Mammary epithelial cell (primary cell): ENCODE measurements around the gene BOLA3.

Experiments
- CTCF ChIP-seq, 2 donors: IDR thresholded peaks in 1 of 2; conservative IDR thresholded peaks in 1 of 2; 2 replicates each; pipeline ENCODE4 v1.5.1; 2011 to 2012; ENCODE audit warnings: inconsistent platforms in 2 of 2, low read length in 2 of 2, mild to moderate bottlenecking in 2 of 2, control low read depth in 1 of 2, low read depth in 1 of 2; ENCODE audit not compliant: insufficient read depth in 1 of 2; ENCODE audit errors: extremely low read depth in 1 of 2
- EZH2 ChIP-seq: IDR thresholded peaks from 2 replicates; pipeline ENCODE4 v1.6.1; 2012; ENCODE audit warnings: low read length, inconsistent platforms, borderline replicate concordance

DNA sequence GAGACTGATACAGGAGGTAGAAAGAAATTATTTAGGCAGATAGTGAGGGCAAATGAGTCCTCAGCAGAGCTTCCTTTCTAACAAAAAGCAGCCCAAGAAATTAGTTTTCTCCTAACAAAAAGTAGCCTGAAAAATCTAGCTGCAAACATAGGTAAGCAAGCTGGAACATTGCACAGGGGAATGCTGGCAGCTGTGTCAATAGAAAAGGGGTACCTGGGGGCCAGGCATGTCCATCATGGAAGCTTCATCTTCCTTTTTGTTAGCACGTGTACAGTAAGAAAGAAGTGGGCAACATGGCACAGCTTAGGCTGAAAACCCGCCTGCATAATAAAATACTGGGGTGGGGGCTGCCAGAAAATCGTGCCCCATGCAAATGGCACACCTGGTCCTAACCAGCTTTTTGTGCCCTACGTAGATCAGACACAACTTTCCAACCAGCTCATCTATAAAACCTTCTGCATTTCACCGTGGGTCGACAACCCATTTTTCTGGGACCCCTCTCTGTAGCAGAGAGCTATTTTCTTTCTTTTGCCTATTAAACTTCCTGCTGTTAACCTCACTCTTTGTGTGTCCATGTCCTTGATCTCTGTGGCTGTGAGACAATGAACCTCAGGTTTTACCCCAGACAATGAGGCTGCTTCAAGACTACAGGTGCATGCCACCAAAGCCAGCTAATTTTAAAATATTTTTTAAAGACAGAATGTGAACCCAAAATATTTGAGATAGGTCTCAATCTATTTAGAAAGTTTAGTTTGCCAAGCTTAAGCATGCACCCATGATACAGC is 44.1 kb upstream of the BOLA3 start:
- no peak for TF ChIP-seq CTCF (conservative IDR thresholded peaks at IDR 0.05 in 1 of 2, IDR thresholded peaks at IDR 0.05 in 1 of 2; ENCODE audit: extremely low read depth in 1 of 2, insufficient read depth in 1 of 2, low read depth in 1 of 2, low read length in 2 of 2)
- TF ChIP-seq EZH2 = no peak
